Activated gamma-delta T cell treated with Interleukin-2 at 50 U/mL for 16 hours (primary cell): ENCODE measurements around the gene BRPF1.

ENCODE experiments used
- DNase-seq: peaks from one replicate; pipeline ENCODE4 v3.0.0-alpha.2; 2020

Gene BRPF1

GRCh38 chr3:9731206-9732079, at the start of gene BRPF1:
BRPF1 (plus strand) TSS chr3:9731735; CDS start chr3:9734141, 2,406 bp downstream.
- peak; percentile 100 for DNase-seq

- no peak for DNase-seq
These were observed 49.4 kb upstream of the BRPF1 start for GRCh38 chr3:9682096-9682495.

GRCh38 chr3:9683426-9683825, 48.1 kb upstream of the BRPF1 start:
- no peak for DNase-seq

- no peak for DNase-seq
These were observed 46.1 kb upstream of the BRPF1 start for GRCh38 chr3:9685216-9686049.

- no peak for DNase-seq
These were observed 45.4 kb upstream of the BRPF1 start for GRCh38 chr3:9686050-9686550.

- DNase-seq, result no peak
These were observed 44.8 kb upstream of the BRPF1 start for GRCh38 chr3:9686703-9687102.

GRCh38 chr3:9687514-9687913, 44.0 kb upstream of the BRPF1 start:
- no peak for DNase-seq

- no peak for DNase-seq
These were observed 42.6 kb upstream of the BRPF1 start for GRCh38 chr3:9688961-9689360.

GRCh38 chr3:9689757-9690156, 41.8 kb upstream of the BRPF1 start:
- DNase-seq, result no peak

- no peak for DNase-seq
These were observed 40.8 kb upstream of the BRPF1 start for GRCh38 chr3:9690451-9691450.

GRCh38 chr3:9691636-9692035, 39.9 kb upstream of the BRPF1 start:
- DNase-seq, result no peak

- no peak for DNase-seq
These were observed 39.1 kb upstream of the BRPF1 start for GRCh38 chr3:9692416-9692815.

- DNase-seq, result no peak
These were observed 36.2 kb upstream of the BRPF1 start for GRCh38 chr3:9695345-9695744.

- no peak for DNase-seq
These were observed 35.8 kb upstream of the BRPF1 start for GRCh38 chr3:9695746-9696145.

GRCh38 chr3:9696480-9697220, 34.9 kb upstream of the BRPF1 start:
- DNase-seq, result no peak

GRCh38 chr3:9697892-9698291, 33.6 kb upstream of the BRPF1 start:
- no peak for DNase-seq

- DNase-seq, result no peak
These were observed 33.2 kb upstream of the BRPF1 start for GRCh38 chr3:9698293-9698692.

GRCh38 chr3:9700536-9700935, 31.0 kb upstream of the BRPF1 start:
- no peak for DNase-seq

- DNase-seq, result no peak
These were observed 30.5 kb upstream of the BRPF1 start for GRCh38 chr3:9701006-9701405.

- no peak for DNase-seq
These were observed 29.8 kb upstream of the BRPF1 start for GRCh38 chr3:9701711-9702110.

- DNase-seq, result no peak
These were observed 28.3 kb upstream of the BRPF1 start for GRCh38 chr3:9703240-9703639.
